SH-SY5Y (cell line): ENCODE data around the gene CRCP.

ENCODE experiments used
- GATA2 ChIP-seq: IDR thresholded peaks from 2 replicates; pipeline ENCODE4 v1.6.1; 2011; ENCODE audit warnings: mild to moderate bottlenecking, low read depth, low read length
- GATA3 ChIP-seq: IDR thresholded peaks from 2 replicates; pipeline ENCODE4 v1.6.1; 2011; ENCODE audit warnings: low read depth, mild to moderate bottlenecking, low read length, moderate library complexity

DNA sequence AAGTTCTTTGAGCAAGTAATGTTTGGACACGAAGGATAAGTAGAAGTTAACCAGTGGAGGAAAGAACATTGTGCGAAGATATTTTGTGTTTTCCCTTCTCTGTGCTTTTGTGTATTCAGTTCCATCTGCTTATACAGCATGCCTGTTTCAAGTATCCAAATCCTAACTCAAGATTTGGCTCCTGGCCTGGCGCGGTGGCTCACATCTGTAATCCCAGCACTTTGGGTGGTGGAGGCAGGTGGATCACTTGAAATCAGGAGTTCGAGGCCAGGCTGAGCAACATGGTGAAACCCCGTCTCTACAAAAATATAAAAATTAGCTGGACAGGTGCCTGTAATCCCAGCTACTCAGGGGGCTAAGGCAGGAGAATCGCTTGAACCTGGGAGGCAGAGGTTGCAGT is 49.7 kb downstream of the CRCP start:
- TF ChIP-seq GATA2 (no peak), GATA3 (no peak)
